KMS-11 (cell line): ENCODE measurements around the gene FNDC3B.

ENCODE experiments used
- H2AFZ ChIP-seq: fragments of 200-600 bp; sonication (generic); 2 replicates; pipeline ENCODE4 v1.6.1; 2016; ENCODE audit warnings: antibody characterized with exemption, mixed run types, low read depth
- H3K27ac ChIP-seq: fragments of 200-600 bp; sonication (generic); 2 replicates; pipeline ENCODE4 v1.6.1; 2016; ENCODE audit warnings: mild to moderate bottlenecking, mixed run types
- H3K27me3 ChIP-seq: fragments of 200-600 bp; sonication (generic); 2 replicates; pipeline ENCODE4 v1.6.1; 2017; ENCODE audit warnings: mild to moderate bottlenecking, low read depth, mixed run types, moderate library complexity; ENCODE audit not compliant: insufficient read depth
- H3K36me3 ChIP-seq: fragments of 200-600 bp; sonication (generic); 2 replicates; pipeline ENCODE4 v1.6.1; 2017; ENCODE audit warnings: mild to moderate bottlenecking, mixed run types; ENCODE audit not compliant: insufficient read depth
- H3K4me1 ChIP-seq: fragments of 200-600 bp; sonication (generic); 2 replicates; pipeline ENCODE4 v1.6.1; 2016; ENCODE audit warnings: mild to moderate bottlenecking, low read depth, mixed run types; ENCODE audit not compliant: poor library complexity, severe bottlenecking
- H3K4me2 ChIP-seq: fragments of 200-600 bp; sonication (generic); 2 replicates; pipeline ENCODE4 v1.7.0; 2016; ENCODE audit warnings: mild to moderate bottlenecking, mixed run types
- H3K4me3 ChIP-seq: fragments of 200-600 bp; sonication (generic); IDR thresholded peaks from 2 replicates; pipeline ENCODE4 v1.6.1; 2017; ENCODE audit warnings: low read depth, low read length, mixed read lengths; ENCODE audit not compliant: insufficient read depth
- H3K79me2 ChIP-seq: fragments of 200-600 bp; sonication (generic); 2 replicates; pipeline ENCODE4 v1.6.1; 2016; ENCODE audit warnings: low read depth, mixed run types; ENCODE audit not compliant: insufficient read depth
- H3K9ac ChIP-seq: fragments of 200-600 bp; sonication (generic); 2 replicates; pipeline ENCODE4 v1.6.1; 2016; ENCODE audit warnings: mild to moderate bottlenecking, mixed run types
- H4K20me1 ChIP-seq: fragments of 200-600 bp; sonication (generic); 2 replicates; pipeline ENCODE4 v1.6.1; 2016; ENCODE audit warnings: mild to moderate bottlenecking, mixed run types; ENCODE audit not compliant: insufficient read depth
- CTCF ChIP-seq: fragments of 200-600 bp; sonication (generic); conservative IDR thresholded peaks from 2 replicates; pipeline ENCODE4 v1.6.1; 2017; ENCODE audit warnings: low read depth, mild to moderate bottlenecking, antibody characterized with exemption, low read length, moderate library complexity, mixed read lengths

Gene FNDC3B

GRCh38 chr3:172145031-172145686, 105.8 kb downstream of the FNDC3B start:
- Histone ChIP-seq H3K9ac (no peak overlapping the region), H3K4me2 (no peak overlapping the region), H3K27me3 (no peaks in the 10 kb centered on the region), H2AFZ (no peak overlapping the region), H3K4me1 (peaks cover 60% of the 10 kb centered on the region), H4K20me1 (no peaks in the 10 kb centered on the region; the same call in 1 of the 2 replicates), H3K79me2 (peaks cover 92% of the 10 kb centered on the region), H3K27ac (no peak overlapping the region), H3K36me3 (no peaks in the 10 kb centered on the region), H3K4me3 (no peak overlapping the region)
- no peak for TF ChIP-seq CTCF

GRCh38 chr3:172146349-172146748, 107.0 kb downstream of the FNDC3B start:
- H3K79me2 ChIP-seq = peaks cover 93% of the 10 kb centered on the region
- no peak overlapping the region for H3K4me2 ChIP-seq
- H3K4me1 ChIP-seq = peaks cover 52% of the 10 kb centered on the region
- no peaks in the 10 kb centered on the region; the same call in 1 of the 2 replicates for H4K20me1 ChIP-seq
- no peak overlapping the region for H3K9ac ChIP-seq
- no peaks in the 10 kb centered on the region for H3K36me3 ChIP-seq
- H3K27ac ChIP-seq = no peak overlapping the region
- no peaks in the 10 kb centered on the region for H3K27me3 ChIP-seq
- no peak overlapping the region for H2AFZ ChIP-seq
- H3K4me3 ChIP-seq = no peak overlapping the region
- no peak for TF ChIP-seq CTCF

GRCh38 chr3:172147113-172147818, 107.9 kb downstream of the FNDC3B start:
- H4K20me1 ChIP-seq = no peaks in the 10 kb centered on the region; the same call in 1 of the 2 replicates
- no peak overlapping the region for H3K9ac ChIP-seq
- no peak overlapping the region for H3K4me2 ChIP-seq
- H3K79me2 ChIP-seq = peaks cover 93% of the 10 kb centered on the region
- H3K27ac ChIP-seq = no peak overlapping the region
- H2AFZ ChIP-seq = no peak overlapping the region
- no peaks in the 10 kb centered on the region for H3K27me3 ChIP-seq
- no peaks in the 10 kb centered on the region for H3K36me3 ChIP-seq
- peaks cover 51% of the 10 kb centered on the region for H3K4me1 ChIP-seq
- no peak for TF ChIP-seq CTCF
- H3K4me3 ChIP-seq = no peak overlapping the region

- TF ChIP-seq CTCF = no peak
- Histone ChIP-seq H3K27ac (no peak overlapping the region), H3K4me3 (no peak overlapping the region), H3K36me3 (no peaks in the 10 kb centered on the region), H3K4me2 (no peak overlapping the region), H3K27me3 (no peaks in the 10 kb centered on the region), H2AFZ (no peak overlapping the region), H3K9ac (no peak overlapping the region), H3K4me1 (peaks cover 53% of the 10 kb centered on the region), H3K79me2 (peaks cover 93% of the 10 kb centered on the region), H4K20me1 (no peaks in the 10 kb centered on the region; the same call in 1 of the 2 replicates)
These were observed 108.9 kb downstream of the FNDC3B start for GRCh38 chr3:172148241-172148640.
